DND-41 (cell line): ENCODE data around the gene ASB14.
"Not testable (repeated sequence)": the region's sequence is repeated elsewhere in the genome, so short reads cannot be mapped to it uniquely, and the experiment has no call there.

Source experiments
- CTCF ChIP-seq: IDR thresholded peaks from 2 replicates; pipeline ENCODE4 v1.5.1; 2012; ENCODE audit warnings: borderline replicate concordance, low read length, moderate library complexity, mild to moderate bottlenecking; ENCODE audit not compliant: poor library complexity, severe bottlenecking; ENCODE audit errors: extremely low read depth
- EZH2 ChIP-seq: IDR thresholded peaks from 3 replicates; pipeline ENCODE4 v1.6.1; 2012; ENCODE audit warnings: borderline replicate concordance, low read depth, mild to moderate bottlenecking, moderate library complexity, low read length, inconsistent platforms; ENCODE audit not compliant: severe bottlenecking

- TF ChIP-seq CTCF, EZH2: not testable (repeated sequence)
These were observed 34.0 kb upstream of the ASB14 start for GRCh38 chr3:57326498-57326897.
